SK-N-SH treated with all-trans-retinoic acid at 6 μM for 48 hours (cell line): ENCODE measurements around the gene EWSR1.

Source experiments
- GLIS3 ChIP-seq: fragments of 250-450 bp; sonication (Bioruptor Pico); IDR thresholded peaks from 2 replicates; pipeline ENCODE4 v1.5.0; 2020; ENCODE audit warnings: mild to moderate bottlenecking, moderate library complexity
- ZFP30 ChIP-seq: fragments of 450-650 bp; formaldehyde crosslinking; IDR thresholded peaks from 2 replicates; pipeline ENCODE4 v1.5.0; 2022; ENCODE audit warnings: mild to moderate bottlenecking, moderate library complexity
- TF ChIP-seq, protein P1 (sequence below): fragments of 250-450 bp; sonication (Bioruptor Pico); IDR thresholded peaks from 2 replicates; pipeline ENCODE4 v1.5.1; 2021; ENCODE audit warnings: mild to moderate bottlenecking, moderate library complexity
- TF ChIP-seq, protein P2 (sequence below): fragments of 250-450 bp; sonication (Bioruptor Pico); IDR thresholded peaks from 2 replicates; pipeline ENCODE4 v1.5.1; 2020; ENCODE audit warnings: low read depth, mild to moderate bottlenecking, moderate library complexity

DNA sequence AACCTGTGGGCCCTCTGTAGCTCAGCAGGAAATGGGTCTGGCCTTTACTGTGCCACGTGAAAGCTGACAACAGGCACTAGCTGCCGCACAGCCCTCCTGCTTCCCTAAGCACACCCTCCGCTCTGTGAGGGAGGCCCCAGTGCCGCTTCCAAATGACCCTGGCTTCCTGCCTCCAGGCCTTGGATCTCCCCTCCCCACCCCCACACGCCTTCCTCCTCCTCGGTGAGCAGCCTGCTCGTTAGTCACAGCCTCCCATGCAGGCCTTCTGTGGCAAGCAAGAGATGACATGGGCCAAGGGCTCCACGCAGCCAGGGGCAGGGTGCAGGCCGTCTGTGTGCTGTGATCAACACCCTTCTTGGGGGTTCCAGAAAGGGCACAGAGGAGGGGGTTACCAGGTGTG is 62.7 kb downstream of the EWSR1 start:
- TF ChIP-seq ZFP30 (CRISPR knock-in tag) (no peak), GLIS3 (CRISPR knock-in tag) (no peak)
- TF ChIP-seq, protein P1, sequence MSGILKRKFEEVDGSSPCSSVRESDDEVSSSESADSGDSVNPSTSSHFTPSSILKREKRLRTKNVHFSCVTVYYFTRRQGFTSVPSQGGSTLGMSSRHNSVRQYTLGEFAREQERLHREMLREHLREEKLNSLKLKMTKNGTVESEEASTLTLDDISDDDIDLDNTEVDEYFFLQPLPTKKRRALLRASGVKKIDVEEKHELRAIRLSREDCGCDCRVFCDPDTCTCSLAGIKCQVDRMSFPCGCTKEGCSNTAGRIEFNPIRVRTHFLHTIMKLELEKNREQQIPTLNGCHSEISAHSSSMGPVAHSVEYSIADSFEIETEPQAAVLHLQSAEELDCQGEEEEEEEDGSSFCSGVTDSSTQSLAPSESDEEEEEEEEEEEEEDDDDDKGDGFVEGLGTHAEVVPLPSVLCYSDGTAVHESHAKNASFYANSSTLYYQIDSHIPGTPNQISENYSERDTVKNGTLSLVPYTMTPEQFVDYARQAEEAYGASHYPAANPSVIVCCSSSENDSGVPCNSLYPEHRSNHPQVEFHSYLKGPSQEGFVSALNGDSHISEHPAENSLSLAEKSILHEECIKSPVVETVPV (CRISPR knock-in tag) = no peak
- TF ChIP-seq, protein P2, sequence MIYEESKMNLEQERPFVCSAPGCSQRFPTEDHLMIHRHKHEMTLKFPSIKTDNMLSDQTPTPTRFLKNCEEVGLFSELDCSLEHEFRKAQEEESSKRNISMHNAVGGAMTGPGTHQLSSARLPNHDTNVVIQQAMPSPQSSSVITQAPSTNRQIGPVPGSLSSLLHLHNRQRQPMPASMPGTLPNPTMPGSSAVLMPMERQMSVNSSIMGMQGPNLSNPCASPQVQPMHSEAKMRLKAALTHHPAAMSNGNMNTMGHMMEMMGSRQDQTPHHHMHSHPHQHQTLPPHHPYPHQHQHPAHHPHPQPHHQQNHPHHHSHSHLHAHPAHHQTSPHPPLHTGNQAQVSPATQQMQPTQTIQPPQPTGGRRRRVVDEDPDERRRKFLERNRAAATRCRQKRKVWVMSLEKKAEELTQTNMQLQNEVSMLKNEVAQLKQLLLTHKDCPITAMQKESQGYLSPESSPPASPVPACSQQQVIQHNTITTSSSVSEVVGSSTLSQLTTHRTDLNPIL (CRISPR knock-in tag) = no peak
